ENCODE results near the gene HPS5.
"Not testable (repeated sequence)": the region's sequence is repeated elsewhere in the genome, so short reads cannot be mapped to it uniquely, and the experiment has no call there.

Gene HPS5

DNA sequence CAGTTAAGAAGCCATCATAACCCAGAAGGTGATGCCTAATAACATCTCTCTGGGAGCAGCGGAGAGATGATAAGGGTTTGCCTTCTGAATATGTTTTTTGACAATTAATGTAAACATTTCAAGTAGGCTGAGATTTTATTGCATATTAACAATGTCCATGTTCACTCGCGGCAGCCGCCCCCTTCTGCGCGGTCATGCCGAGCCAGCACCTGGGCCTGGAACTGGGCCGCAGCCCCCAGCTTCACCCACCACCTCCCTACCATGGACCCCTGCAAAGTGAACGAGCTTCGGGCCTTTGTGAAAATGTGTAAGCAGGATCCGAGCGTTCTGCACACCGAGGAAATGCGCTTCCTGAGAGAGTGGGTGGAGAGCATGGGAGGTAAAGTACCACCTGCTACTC, 60.2 kb downstream of the HPS5 start:
- POLR2A ChIA-PET = no interaction called here
- H3K4me3 ChIP-seq (ENCODE audit: low read depth, low read length) = no peak overlapping the region
- DNase-seq (ENCODE audit: low read depth, low spot score) = no peak
- TF ChIP-seq, protein P1, sequence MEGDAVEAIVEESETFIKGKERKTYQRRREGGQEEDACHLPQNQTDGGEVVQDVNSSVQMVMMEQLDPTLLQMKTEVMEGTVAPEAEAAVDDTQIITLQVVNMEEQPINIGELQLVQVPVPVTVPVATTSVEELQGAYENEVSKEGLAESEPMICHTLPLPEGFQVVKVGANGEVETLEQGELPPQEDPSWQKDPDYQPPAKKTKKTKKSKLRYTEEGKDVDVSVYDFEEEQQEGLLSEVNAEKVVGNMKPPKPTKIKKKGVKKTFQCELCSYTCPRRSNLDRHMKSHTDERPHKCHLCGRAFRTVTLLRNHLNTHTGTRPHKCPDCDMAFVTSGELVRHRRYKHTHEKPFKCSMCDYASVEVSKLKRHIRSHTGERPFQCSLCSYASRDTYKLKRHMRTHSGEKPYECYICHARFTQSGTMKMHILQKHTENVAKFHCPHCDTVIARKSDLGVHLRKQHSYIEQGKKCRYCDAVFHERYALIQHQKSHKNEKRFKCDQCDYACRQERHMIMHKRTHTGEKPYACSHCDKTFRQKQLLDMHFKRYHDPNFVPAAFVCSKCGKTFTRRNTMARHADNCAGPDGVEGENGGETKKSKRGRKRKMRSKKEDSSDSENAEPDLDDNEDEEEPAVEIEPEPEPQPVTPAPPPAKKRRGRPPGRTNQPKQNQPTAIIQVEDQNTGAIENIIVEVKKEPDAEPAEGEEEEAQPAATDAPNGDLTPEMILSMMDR (IDR thresholded peaks at IDR 0.05; ENCODE audit: insufficient read depth, low read length, missing control alignments) = no peak
- CTCF ChIA-PET = no interaction called here

DNA sequence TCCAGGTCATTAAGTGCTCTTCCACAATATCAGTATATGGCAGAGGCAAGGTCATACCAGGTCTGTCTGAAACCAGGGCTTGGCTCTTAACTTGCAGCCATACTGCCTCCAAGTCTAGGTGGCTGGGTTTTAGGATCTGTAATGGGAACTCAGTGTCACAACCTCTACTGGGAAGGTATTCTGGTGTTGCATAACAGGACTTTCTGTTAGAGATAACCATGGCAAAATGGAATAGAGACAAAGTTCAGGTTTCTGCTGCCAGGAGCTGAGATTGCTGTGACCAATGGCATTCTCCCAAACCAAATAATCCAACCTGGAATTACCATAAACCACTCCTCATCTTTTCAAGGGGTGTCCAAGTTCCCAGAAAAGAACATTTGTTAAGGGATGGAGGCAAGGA, 62.7 kb downstream of the HPS5 start:
- TF ChIP-seq, protein P1 (IDR thresholded peaks at IDR 0.05; ENCODE audit: insufficient read depth, low read length, missing control alignments) = no peak

DNA sequence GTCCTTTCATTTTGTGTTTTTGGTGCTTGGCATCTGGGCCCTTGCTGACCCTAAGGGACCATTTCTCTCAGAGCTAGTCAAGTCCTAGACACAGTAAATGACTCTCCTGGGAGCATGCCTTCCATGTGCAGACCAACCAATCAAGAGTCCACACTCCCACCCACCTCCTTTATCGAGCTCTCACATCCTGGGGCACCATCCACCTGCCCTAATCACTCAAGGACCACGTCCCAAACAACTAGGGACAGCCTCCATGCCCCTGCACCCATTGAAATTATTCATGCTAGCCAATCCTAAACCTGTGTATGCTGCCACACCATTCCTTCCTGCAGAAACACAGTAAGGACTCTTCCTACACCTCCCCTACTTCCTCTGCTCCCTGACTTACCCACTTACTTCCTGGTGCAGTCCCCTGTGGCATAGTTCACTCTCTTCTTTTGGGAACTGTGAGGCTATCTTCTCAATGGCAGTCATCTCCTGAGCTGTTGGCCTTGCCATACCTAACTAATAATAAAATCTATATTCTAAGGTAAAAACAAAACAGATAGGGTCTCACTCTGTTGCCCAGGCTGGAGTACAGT, 67.1 kb downstream of the HPS5 start:
- no peak overlapping the region for H3K4me3 ChIP-seq (ENCODE audit: low read depth, low read length)
- TF ChIP-seq, protein P1 (IDR thresholded peaks at IDR 0.05; ENCODE audit: insufficient read depth, low read length, missing control alignments) = no peak
- DNase-seq (ENCODE audit: low read depth, low spot score) = no peak
- ChIA-PET POLR2A (no interaction called here), CTCF (interaction anchor here (1.9 kb wide), 1 partner anchor 11 kb away, joined by 7 read pairs; no protein-coding TSS in a partner anchor)

More for the DNA sequence above, 62.7 kb downstream of the HPS5 start:
- POLR2A ChIA-PET = no interaction called here
- no peak for DNase-seq (ENCODE audit: low read depth, low spot score)
- CTCF ChIA-PET = interaction anchor here (2.0 kb wide), 1 partner anchor 16 kb away, joined by 10 read pairs; no protein-coding TSS in a partner anchor
- no peak overlapping the region for H3K4me3 ChIP-seq (ENCODE audit: low read depth, low read length)

DNA sequence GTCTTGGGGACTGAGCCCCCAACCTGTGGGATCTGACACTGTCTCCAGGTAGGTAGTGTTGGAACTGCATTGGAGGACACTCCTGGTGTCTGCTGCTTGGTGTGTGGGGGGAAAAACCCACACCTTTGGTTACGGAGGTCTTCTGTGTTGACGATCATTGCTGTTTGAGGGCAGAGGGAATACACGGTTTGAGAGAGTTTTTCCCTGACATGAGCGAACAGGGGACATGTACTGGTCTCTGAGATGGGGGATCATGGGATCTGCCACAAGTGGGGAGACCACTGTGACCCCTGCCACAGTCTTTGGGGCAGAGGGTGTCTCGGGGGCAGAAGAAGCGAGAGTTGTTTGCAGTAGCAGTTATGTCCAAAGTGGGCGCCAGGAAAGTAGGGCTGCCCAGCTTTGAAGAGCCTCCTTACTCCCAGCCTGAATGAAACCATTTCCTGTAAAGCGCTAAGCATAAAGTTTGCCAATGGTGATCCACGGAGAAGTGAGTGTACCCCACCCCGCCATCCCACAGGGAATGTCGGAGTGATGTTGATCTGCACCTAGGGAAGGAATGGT, 68.1 kb downstream of the HPS5 start:
- ChIA-PET POLR2A (no interaction called here), CTCF (interaction anchor here (1.6 to 2.1 kb wide), 2 partner anchors 10 to 12 kb away, joined by 4 to 13 read pairs; no protein-coding TSS in a partner anchor)
- TF ChIP-seq, protein P1 (IDR thresholded peaks at IDR 0.05; ENCODE audit: insufficient read depth, low read length, missing control alignments) = no peak
- no peak overlapping the region for H3K4me3 ChIP-seq (ENCODE audit: low read depth, low read length)
- DNase-seq (ENCODE audit: low read depth, low spot score) = no peak

- ChIA-PET POLR2A (no interaction called here), CTCF (interaction anchor here (0.7 to 2.1 kb wide), 3 partner anchors 10 to 13 kb away, joined by 3 to 13 read pairs (median 4); partner anchors contain the start of gene SAA1)
- DNase-seq (ENCODE audit: low read depth, low spot score) = no peak
- H3K4me3 ChIP-seq (ENCODE audit: low read depth, low read length) = no peak overlapping the region
- TF ChIP-seq, protein P1 (IDR thresholded peaks at IDR 0.05; ENCODE audit: insufficient read depth, low read length, missing control alignments) = no peak
Measured at GRCh38 chr11:18253233-18253632, 68.7 kb downstream of the HPS5 start.

DNA sequence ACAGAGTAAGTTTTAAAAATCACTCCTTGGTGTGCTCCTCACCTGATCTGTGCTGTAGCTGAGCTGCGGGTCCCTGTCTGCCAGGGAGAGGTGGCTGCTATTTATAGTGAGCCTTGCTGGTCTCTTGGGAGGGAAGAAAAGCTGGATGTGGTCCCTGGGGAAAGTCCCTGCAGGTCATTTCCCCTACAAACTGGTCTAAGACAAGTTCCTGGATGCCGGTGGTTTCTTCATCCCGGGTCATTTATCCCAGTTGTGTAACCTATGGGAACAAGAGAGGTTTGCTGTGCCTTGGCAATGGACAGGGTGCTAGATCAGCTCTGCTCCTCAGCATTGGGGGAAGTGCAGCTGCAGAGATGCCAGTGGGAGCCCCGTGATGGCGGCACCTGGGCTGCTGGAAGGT, 73.4 kb downstream of the HPS5 start, which contains the start of gene SAA2:
Gene SAA2, minus strand, starts transcription at position 108 of the 400 bp plus-strand sequence. CDS start 657 bp downstream, outside the sequence.
- POLR2A ChIA-PET = no interaction called here
- DNase-seq (ENCODE audit: low read depth, low spot score) = no peak
- CTCF ChIA-PET = no interaction called here
- H3K4me3 ChIP-seq (ENCODE audit: low read depth, low read length) = no peak within 1 kb of the TSS
- TF ChIP-seq, protein P1 (IDR thresholded peaks at IDR 0.05; ENCODE audit: insufficient read depth, low read length, missing control alignments) = no peak

GRCh38 chr11:18247191-18247581, 74.8 kb downstream of the HPS5 start:
- POLR2A ChIA-PET; H3K4me3 ChIP-seq (ENCODE audit: low read depth, low read length); DNase-seq (ENCODE audit: low read depth, low spot score); CTCF ChIA-PET: not testable (repeated sequence)

DNA sequence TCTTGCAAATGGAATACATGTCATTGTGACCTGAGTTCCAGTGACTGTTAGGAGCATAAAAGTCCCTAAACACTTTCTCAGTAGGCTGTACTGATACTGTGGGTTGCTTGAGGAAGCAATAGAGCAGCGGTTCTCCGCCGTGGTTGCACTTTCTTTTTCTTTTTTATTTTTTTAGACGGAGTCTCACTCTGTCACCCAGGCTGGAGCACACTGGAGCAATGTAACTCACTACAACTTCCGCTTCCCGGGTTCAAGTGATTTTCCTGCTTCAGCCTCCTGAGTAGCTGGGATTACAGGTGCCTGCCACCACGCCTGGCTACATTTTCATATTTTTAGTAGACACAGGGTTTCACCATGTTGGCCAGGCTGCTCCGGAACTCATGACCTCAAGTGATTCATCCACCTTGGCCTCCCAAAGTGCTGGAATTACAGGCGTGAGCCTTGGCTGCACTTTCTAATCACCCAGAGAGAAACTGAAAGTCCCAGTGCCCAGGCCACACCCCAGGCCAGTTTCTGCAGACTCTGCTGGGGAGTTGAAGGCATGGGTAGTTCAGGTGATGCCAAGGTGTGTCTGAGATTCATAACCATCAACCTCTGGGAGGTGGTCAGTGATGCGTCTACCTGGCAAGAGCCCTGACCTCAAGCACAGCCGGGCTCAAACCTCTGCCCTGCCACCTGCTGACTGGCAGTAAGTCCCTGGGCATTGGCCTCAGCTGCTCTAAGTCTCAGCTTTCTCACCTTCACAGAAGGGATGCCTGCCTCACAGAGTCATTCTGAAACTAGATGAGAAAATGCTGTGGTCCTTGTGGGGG, 75.4 kb downstream of the HPS5 start:
- H3K4me3 ChIP-seq (ENCODE audit: low read depth, low read length); DNase-seq (ENCODE audit: low read depth, low spot score); CTCF ChIA-PET; POLR2A ChIA-PET: not testable (repeated sequence)

Data from AG04449 (cell line).